ENCODE measurements around the gene STX4. TPM values are rescaled to one million over a fixed set of nuclear protein-coding genes. Genes with fewer than 3 reads are reported as not detected.

The STX4 gene, protein sequence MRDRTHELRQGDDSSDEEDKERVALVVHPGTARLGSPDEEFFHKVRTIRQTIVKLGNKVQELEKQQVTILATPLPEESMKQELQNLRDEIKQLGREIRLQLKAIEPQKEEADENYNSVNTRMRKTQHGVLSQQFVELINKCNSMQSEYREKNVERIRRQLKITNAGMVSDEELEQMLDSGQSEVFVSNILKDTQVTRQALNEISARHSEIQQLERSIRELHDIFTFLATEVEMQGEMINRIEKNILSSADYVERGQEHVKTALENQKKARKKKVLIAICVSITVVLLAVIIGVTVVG
- total RNA-seq, result 30.3 and 33.2 TPM in 2 replicates

DNA sequence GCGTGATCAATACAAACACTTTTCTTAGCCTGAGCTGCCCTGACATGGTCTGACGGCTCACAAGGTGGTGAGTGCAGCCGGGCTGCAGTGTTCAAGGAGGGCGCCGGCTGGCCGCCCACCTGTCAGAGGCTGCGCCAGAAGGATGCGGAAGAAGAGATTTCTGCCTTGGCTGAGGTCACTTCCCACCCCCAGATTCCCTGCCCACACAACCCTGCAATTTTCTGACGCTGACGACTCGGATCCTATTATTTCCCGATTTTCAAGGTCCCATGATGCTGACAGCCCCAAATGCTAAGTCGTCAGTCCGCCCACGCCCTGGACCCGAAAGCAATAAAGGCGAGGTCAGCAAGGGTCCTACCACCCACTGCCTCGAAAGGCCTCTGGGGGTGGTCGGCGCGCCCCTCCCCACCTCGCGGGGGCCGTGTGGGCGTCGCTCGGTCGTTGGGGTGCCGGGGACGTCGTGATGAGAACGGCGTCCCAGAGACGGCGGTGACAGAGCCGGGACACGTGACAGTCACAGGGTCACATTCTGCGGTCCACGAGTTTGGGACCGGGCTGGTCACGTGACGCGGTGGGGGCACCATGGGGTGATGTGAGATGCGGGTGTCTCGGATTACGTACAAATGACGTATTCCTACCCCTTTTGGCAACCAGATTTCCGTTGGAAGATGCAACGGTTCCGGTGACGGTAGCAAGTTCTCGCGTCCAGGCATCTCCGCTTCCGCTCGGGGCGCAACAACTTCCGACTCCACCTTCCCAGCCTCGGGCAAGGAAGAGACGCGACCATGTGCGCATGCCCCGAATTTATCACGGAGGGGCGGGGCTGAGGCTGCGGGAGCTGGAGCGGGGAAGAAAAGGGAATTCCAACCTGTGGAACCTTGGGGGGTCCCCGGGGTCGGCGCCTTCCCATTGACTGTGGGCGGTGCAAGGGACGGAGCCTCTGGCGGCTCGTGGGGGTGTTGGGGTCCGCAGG, at the start of gene STX4:
Gene STX4 (plus strand): TSS at position 823 of the 973 bp plus-strand sequence. CDS start 248 bp downstream, outside the sequence.

DNA sequence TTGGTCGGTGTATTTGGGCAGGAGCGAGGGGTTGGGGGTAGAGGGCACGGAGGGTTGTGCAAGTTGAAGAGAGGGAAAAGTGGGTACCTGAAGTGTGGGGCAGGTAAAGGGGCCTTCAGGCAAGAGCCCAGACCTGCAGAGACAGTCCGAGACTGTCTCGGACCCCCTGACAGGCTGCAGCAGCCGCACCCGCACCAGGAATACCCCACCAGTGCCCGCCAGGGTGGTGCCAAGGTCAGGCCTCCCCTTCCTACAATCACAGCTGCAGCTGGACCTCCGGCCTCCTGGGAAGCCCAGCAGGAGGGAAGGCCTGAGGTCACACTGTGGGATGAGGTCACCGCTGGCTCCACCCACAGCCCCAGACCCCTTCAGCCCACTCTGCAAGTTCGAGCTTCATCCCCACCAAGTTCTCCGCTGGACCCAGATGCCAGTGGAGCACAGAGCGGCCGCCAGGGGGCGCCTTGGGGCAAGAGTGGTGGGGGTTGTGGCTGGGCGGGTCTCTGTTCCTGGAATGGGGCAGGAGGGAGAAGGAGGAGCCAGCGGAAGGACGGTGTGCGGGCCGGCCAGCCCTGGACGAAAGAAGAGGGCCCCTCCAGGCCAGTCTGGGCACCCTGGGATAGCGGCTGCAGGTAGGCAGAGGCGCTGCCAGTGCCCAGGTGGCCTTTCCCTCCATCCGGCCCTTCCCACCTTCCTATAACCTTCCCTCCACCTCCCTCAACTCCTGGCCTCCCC, 48.5 kb upstream of the STX4 start, which contains the start of gene HSD3B7:
Gene HSD3B7 (plus strand): TSS at position 539 of the 732 bp plus-strand sequence. CDS start 452 bp downstream, outside the sequence.

DNA sequence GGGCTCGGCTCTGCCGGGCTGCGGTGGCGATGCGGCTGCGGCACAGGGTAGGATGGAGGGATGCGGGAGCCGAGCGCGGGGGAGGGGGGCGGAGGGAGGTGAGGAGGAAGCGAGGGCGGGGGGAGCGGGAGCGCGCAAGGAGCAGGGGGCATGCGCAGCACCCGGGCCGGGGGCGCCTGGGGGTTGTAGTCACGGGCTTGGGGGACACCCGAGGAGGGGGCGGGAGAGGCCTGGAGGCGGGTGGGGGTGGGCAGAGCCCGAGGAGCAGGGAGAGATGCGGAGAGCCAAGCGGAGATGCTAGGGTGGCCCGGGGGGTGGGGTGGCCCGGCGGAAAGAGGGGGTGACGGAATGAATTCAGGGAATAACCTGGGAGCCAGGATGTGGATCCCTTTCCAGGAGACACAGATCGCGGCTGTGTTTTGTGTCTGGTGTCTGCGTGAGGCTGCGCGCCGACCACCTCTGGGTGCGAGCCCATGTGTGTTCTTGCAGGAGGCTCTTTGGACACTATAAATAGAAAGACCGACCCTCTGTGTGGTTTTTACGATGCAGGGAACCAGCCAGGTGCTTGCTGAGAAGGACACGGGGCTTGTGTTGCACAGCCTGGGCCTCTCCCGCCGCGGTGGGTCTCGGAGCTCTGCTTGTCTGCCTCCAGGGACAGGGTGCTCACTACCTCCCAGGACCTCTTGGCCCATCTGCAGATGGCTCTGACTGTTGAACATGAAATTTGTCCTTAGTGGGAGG, 22.6 kb upstream of the STX4 start, which contains the start of gene STX1B:
Gene STX1B (minus strand): TSS at position 54 of the 741 bp plus-strand sequence. CDS start 242 bp downstream, outside the sequence.

GRCh38 chr16:31073970-31074813, 40.8 kb downstream of the STX4 start, which contains the start of the genes ZNF646 and ZNF668:
TSS of gene ZNF646 (plus strand) at chr16:31074422. CDS start at chr16:31076325, 1,903 bp downstream.
TSS of gene ZNF668 (minus strand) at chr16:31074240. CDS start at chr16:31064459, 9,781 bp downstream.

DNA sequence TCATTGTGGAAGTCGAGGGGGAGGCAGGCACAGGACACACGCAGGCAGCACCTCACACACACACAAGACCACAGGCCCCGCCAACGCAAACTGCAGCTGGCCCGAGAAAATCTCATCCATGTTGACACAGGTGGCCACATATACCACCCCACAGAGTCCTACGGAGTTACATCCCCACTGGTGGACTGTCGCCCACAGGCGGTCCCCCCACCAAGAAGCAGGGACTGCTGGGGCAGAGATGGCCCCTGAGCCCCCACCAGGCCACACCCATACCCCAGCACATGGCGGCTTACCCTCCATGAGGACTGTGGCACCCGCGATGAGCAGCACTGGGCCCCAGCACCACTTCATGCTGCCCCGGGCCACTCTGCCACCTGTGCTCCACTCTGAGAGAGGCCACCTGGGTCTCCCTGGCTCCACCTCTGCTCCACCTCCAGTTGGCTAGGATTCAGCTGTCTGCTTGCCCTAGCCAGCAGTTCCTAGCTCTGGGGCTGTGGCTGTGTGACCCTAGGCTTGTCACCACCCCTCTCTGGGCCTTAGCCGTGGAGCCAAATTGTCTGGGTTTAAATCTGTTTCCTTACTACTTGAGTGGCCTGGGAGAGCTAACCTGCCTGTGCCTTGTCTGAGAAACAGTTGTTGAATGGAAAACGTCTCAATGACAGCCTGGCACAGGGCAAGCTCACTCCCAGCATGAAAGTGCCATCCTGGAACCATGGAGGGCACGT, 55.3 kb downstream of the STX4 start, which contains the start of gene PRSS53:
Gene PRSS53 (minus strand): TSS at position 485 of the 725 bp plus-strand sequence. CDS start 134 bp downstream, at position 351.

Other genes starting within 250 kb of the STX4 start
- gene ZNF629, start 246.4 kb upstream of the STX4 start, total RNA-seq, result 6.4 and 8.5 TPM in 2 replicates
- gene BCL7C, start 139.5 kb upstream of the STX4 start, total RNA-seq, result 28.9 and 29.9 TPM in 2 replicates
- 1.6 and 1.7 TPM in 2 replicates for gene CTF1, start 136.9 kb upstream of the STX4 start, total RNA-seq
- 11.5 and 15.9 TPM in 2 replicates for gene FBXL19, start 110.0 kb upstream of the STX4 start, total RNA-seq
- gene ORAI3, start 84.5 kb upstream of the STX4 start, total RNA-seq, result 42.8 and 51.3 TPM in 2 replicates
- gene SETD1A, start 75.8 kb upstream of the STX4 start, total RNA-seq, result 1.3 and 2.3 TPM in 2 replicates
- gene HSD3B7, start 48.4 kb upstream of the STX4 start, total RNA-seq, result 28.3 and 34.6 TPM in 2 replicates
- 0.71 and 0.83 TPM in 2 replicates for gene STX1B, start 22.9 kb upstream of the STX4 start, total RNA-seq
- 9.2 and 9.8 TPM in 2 replicates for gene ZNF668, start 40.7 kb downstream of the STX4 start, total RNA-seq
- gene ZNF646, start 40.9 kb downstream of the STX4 start, total RNA-seq, result 9.4 and 12.4 TPM in 2 replicates
- 1.00 and 3.0 TPM in 2 replicates for gene PRSS53, start 55.4 kb downstream of the STX4 start, total RNA-seq
- 84.6 and 122 TPM in 2 replicates for gene VKORC1, start 61.2 kb downstream of the STX4 start, total RNA-seq
- gene BCKDK, start 74.8 kb downstream of the STX4 start, total RNA-seq, result 11.7 and 15.9 TPM in 2 replicates
- 31.9 and 39.1 TPM in 2 replicates for gene KAT8, start 84.1 kb downstream of the STX4 start, total RNA-seq
- gene PRSS8, start 102.2 kb downstream of the STX4 start, total RNA-seq, result under 0.01 TPM in 1 of 2 replicates, not detected in the other
- gene PRSS36, start 116.5 kb downstream of the STX4 start, total RNA-seq, result 0.09 and 0.14 TPM in 2 replicates
- gene FUS, start 146.6 kb downstream of the STX4 start, total RNA-seq, result 20.3 and 29.1 TPM in 2 replicates
- 103 and 113 TPM in 2 replicates for gene PYCARD, start 169.2 kb downstream of the STX4 start, total RNA-seq
- gene TRIM72, start 180.6 kb downstream of the STX4 start, total RNA-seq, result not detected in 2 replicates
- not detected in 2 replicates for gene PYDC1, start 183.6 kb downstream of the STX4 start, total RNA-seq
- not detected in 2 replicates for gene ITGAM, start 226.4 kb downstream of the STX4 start, total RNA-seq